Measurements from ENCODE around the gene ZFAND4.
"Not testable (repeated sequence)": the region's sequence is repeated elsewhere in the genome, so short reads cannot be mapped to it uniquely, and the experiment has no call there.

Gene ZFAND4

DNA sequence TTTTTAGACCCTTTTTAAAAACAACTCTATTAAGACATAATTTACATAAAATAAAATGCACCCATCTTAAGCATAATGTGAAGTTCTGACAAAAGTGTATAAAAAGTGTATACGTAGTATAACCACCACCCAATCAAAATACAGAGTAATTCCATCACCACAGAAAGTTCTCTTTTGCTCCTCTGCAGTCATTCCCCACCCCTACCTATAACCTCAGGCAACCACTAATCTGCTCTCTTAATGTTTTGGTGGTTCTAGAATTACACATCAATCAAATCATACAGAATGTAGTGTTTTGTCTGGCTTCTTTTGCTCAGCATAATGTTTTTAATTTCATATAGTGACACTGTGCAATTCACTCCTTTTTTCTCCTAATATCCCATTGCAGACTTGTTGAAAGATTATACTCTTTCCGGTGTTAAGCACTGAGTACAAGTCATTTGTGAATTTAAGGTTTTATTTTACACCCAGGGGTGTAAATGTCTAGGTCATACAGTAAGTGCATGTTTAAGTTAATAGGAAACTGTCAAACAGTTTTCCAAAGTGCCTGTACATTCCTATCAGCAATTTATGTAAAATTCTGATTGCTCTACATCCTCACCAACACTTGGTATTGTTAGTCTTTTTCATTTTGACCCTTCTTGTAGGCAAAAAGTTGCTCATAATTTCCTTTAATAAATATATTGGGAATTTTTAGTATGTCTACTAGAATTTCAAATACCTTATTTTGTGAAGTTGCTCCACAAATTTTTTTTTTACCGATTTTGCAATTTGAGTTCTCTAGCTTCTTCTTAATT lies 86.3 kb downstream of the ZFAND4 start:
- DNase-seq, result no peak

DNA sequence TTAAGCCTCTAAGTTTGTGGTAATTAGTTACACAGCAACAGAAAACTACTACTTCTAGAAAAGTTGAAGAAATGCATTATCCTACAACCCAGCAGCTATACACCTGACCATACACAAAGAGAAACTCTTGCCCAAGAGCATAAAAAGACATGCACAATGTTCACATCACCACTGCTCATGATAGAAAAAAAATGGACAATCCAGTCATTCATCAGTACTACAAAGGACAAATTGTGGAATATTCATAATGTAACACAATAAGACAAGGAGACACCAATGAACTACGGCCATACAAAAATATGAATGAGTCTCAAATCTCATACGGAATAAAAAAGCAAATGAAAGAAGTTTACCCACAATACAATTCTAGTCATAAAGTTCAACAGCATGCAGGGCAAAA lies 87.4 kb downstream of the ZFAND4 start:
- no peak for DNase-seq

GRCh38 chr10:45582386-45582781 lies 90.2 kb downstream of the ZFAND4 start:
- no peak for DNase-seq

DNA sequence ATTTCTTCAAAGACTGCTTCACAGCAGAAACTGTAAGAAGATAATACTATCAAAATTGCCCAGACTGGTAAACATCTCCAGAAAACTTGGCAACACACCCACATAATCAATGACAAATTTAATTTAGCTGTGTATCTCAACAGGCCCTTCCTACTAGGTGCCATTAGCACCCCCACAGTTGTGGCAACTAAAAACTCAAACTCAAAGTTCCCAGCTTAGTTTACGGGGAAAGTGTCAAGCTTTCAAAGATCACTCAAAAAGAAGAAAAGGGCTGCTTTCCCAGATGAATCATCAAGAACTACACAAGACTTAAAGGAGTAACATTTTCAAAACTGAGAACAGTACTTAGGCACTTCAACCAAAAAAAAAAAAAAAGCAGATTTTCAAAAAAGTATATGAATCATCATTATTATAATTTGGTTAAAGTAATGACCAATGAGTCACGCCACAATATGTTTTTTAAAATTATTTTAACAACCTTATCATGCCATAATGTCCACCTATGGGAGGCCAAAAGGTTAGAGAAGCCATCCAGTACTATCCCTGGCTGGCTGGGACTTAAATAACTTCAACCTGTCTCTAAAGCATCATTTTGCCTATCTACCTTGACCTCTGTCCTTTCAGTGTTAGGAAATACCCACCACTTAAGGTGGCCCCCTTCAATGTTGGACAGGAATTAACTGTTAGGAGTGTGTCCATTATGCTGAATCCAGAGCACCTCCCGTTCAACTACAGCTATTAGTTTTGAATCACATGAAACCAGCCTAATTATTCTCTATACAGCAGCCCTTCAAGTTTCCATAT lies 90.8 kb downstream of the ZFAND4 start:
- no peak for DNase-seq

- DNase-seq, result no peak
Observed at GRCh38 chr10:45581216-45581549, 91.4 kb downstream of the ZFAND4 start.

- no peak for DNase-seq
Observed at GRCh38 chr10:45580371-45581215, 92.0 kb downstream of the ZFAND4 start.

GRCh38 chr10:45578384-45578971 lies 94.1 kb downstream of the ZFAND4 start:
- no peak for DNase-seq

DNA sequence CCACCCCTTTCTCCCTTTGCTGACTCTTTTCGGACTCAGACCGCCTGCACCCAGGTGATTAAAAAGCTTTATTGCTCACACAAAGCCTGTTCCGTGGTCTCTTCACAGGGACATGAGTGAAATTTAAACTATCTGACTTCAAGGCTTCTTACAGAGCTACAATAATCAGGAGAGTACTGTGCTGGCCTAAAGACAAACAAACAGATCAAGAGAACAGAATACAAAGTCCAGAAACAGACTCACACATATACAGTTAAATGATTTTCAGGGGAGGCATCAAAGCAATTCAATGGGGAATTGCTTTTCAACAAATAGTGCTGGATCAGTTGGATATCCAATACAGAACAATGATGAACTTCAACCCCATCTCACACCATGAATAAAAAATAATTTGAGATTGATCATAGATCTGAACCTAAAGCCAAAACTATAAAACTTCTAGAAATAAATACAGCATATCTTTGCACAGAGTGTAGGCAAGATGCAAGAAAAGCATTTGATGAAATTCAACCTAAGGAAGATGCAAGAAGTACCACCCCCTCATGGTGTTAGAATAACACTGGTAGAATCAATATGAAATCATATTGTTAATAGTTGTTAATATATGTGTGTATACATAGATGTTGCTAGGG lies 96.5 kb downstream of the ZFAND4 start:
- no peak for DNase-seq

GRCh38 chr10:45575032-45575761 lies 97.4 kb downstream of the ZFAND4 start:
- DNase-seq, result not testable (repeated sequence)

DNA sequence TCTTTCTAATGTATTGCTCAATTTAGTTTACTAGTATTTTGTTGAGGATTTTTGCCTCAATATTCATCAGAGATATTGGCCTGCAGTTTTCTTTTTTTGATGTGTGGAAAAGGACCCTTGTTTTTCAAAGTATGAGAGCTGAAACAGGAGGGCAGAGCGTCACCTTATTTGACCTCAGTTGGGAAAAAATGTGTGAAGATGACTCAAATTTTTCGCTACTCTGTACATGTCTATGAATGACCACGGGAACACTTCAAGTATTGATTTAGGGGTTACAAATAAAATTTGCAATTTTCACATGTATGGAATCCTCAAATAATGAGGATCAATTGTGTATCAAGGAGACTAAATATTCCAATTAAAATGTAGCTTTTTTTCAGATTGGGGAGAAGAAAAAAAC lies 103.1 kb downstream of the ZFAND4 start:
- no peak for DNase-seq

- DNase-seq, result no peak
Observed at GRCh38 chr10:45566415-45566814, 106.2 kb downstream of the ZFAND4 start.

All from NCI-H146 (cell line).